Pancreas (tissue), 10 donors: ENCODE measurements around the gene SERGEF. TPM values are rescaled to one million over a fixed set of nuclear protein-coding genes. Genes with fewer than 3 reads are reported as not detected.

Experiments used
- ATAC-seq, 4 donors: fragments of 200-7000 bp; cut with Tn5 transposase; one replicate each; pipeline versions ENCODE4 v1.8.0 to v1.9.1; 2020; ENCODE audit warnings: mild to moderate bottlenecking in 4 of 4, moderate library complexity in 4 of 4
- DNase-seq, 6 donors: peaks; one replicate each; pipeline ENCODE4 v3.0.0-alpha.2; 2020
- FAIRE-seq: peaks from 2 replicates; lab custom pipeline; 2012; peaks lifted over from hg19 to GRCh38; lab: Jason Lieb, UNC
- H3K27ac ChIP-seq, 4 donors: fragments of 200-600 bp; sonication (generic); 1 replicate in 3 of 4; 2 replicates in 1 of 4; pipeline versions ENCODE4 v1.5.0 to v1.8.0; 2020
- H3K27me3 ChIP-seq, 4 donors: fragments of 200-600 bp; one replicate each; pipeline ENCODE4 v1.8.0; 2021
- H3K36me3 ChIP-seq, 3 donors: fragments of 200-600 bp; sonication (generic) in 1 of 3; one replicate each; pipeline versions ENCODE4 v1.5.0 to v1.8.0; 2020 to 2021
- H3K4me1 ChIP-seq, 3 donors: fragments of 200-600 bp; one replicate each; pipeline ENCODE4 v1.8.0; 2021
- H3K4me3 ChIP-seq, 4 donors: fragments of 200-600 bp; sonication (generic) in 2 of 4; one replicate each; pipeline versions ENCODE4 v1.5.0 to v1.8.0; 2020 to 2021
- H3K9me3 ChIP-seq, 4 donors: fragments of 200-600 bp; one replicate each; pipeline ENCODE4 v1.8.0; 2021
- WGBS, 2 donors: extraction: QIAGEN DNeasy Blood & Tissue Kit; methylation state at CpG; one replicate each; pipeline ENCODE4 v1.1.7; 2013; 5-methylcytosine and 5-hydroxymethylcytosine counted together
- intact Hi-C, 3 donors: fragments of 100-400 bp; cut with DNase I; formaldehyde crosslinking; loops; one replicate each; pipeline versions ENCODE4 v1.11.1 to v1.14.2; 2022
- polyA plus RNA-seq, 2 donors: library from polyadenylated mRNA; stranded (reverse); fragments of 200-250 nt; gene quantifications; one replicate each; pipeline ENCODE4 v1.2.3, GENCODE V29; 2013
- total RNA-seq, 6 donors: library from RNA; stranded (reverse); fragmentation: NEBNext Ultra II Directional in 4 of 6; extraction: Animal tissue kit (Norgen Biotek cat#: 25700) in 4 of 6; gene quantifications; one replicate each; pipeline versions ENCODE4 v1.2.1 to v1.2.4, GENCODE V29; 2021 to 2023
- TF ChIP-seq, protein P1 (sequence below), 4 donors: fragments of 200-600 bp; sonication (generic) in 3 of 4; IDR thresholded peaks; one replicate each; pipeline versions ENCODE4 v1.5.0 to v1.8.0; 2021; ENCODE audit warnings: antibody characterized with exemption in 4 of 4
- donor health status: healthy with polysubstance abuse.
- donor health status: DM: no; HTN: no; CAD: no; lungs with moderate emphysema.
- donor health status: DM: no; HTN: no; CAD: no.
- donor health status: control.
- donor health status: control.
- donor health status: Bipolar disorder and iron deficiency.
- donor health status: DM: yes; HTN: yes; CAD: no.
- donor health status: DM: no; HTN: no; CAD: no.
- donor health status: DM: no; HTN: no; CAD: no.
- donor health status: DM: yes; HTN: yes; CAD: no.

Gene SERGEF
- total and polyA plus RNA-seq, 8 donors: 17.8 to 101 (median 24.5) TPM

DNA sequence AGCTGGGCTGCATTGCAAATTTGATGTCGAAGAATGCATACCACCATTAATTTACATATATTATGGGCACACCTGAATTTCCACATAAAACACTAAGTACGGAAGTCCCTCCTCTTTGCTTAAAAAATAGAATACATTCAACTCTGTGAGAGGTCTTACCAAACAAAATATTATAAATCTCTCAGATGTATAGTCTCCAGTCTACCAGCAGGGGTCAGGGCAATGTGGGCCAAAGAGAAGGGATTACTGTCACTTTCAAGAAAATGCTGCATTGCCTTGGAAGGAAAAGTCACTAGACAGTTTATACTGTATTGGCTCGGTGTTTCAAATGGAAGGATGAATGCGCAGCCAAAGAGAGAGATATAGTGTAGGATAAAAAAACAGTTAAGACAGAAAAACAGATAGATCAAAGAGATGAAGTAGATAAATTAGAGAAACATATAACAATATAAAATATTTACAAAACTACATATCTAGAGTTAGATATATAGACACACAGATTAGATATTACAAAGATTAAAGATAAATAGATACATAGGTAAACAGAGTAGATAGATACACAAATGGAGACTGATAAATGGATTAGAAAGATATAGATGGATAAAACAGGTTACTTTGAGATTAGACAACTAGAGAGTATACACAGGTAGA is 20.9 kb downstream of the SERGEF start:
- DNase-seq (peak in 2 of 6 donors; percentile 18 to 37), ATAC-seq (peak; percentile 63 to 92 (median 87)), FAIRE-seq (peak; percentile 92)
- TF ChIP-seq, protein P1, sequence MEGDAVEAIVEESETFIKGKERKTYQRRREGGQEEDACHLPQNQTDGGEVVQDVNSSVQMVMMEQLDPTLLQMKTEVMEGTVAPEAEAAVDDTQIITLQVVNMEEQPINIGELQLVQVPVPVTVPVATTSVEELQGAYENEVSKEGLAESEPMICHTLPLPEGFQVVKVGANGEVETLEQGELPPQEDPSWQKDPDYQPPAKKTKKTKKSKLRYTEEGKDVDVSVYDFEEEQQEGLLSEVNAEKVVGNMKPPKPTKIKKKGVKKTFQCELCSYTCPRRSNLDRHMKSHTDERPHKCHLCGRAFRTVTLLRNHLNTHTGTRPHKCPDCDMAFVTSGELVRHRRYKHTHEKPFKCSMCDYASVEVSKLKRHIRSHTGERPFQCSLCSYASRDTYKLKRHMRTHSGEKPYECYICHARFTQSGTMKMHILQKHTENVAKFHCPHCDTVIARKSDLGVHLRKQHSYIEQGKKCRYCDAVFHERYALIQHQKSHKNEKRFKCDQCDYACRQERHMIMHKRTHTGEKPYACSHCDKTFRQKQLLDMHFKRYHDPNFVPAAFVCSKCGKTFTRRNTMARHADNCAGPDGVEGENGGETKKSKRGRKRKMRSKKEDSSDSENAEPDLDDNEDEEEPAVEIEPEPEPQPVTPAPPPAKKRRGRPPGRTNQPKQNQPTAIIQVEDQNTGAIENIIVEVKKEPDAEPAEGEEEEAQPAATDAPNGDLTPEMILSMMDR (IDR thresholded peaks at IDR 0.05): peak; percentile 33 to 56 (median 52)
- Histone ChIP-seq H3K27me3 (no peaks in the 10 kb centered on the region), H3K9me3 (no peaks in the 10 kb centered on the region), H3K4me3 (no peak overlapping the region), H3K4me1 (no peaks in the 10 kb centered on the region), H3K27ac (no peak overlapping the region), H3K36me3 (peaks cover 0 to 16% (median 3%) of the 10 kb centered on the region in 3 donors)
- 46 to 47% methylated on average over 4 of the region's 4 CpGs for WGBS, 2 donors
- intact Hi-C loops: loop anchor here in 1 of 3 donors (10.0 kb wide), 1 partner anchor 113 kb away; the partner anchor contains the start of gene SAAL1

DNA sequence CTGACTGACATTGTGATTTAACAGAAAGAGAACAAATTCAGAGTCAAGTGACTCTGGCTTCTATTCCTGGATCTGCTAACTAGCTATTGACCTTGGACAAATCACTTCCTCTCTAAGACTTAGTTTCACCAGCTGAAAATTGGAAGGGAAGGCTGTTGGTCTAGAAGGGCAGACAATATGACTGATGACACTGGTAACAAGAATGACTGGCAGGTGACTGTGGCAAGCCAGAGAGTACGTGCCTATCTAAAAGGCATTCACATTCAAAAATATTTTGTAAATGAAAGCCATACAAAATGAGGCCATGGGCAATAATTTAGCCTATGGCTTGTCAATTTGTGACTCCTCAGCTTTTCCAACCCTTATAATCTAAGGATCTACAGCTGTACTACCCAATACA is 23.5 kb downstream of the SERGEF start:
- Histone ChIP-seq H3K4me3 (no peak overlapping the region), H3K27ac (no peak overlapping the region), H3K4me1 (peaks cover 0 to 8% (median 8%) of the 10 kb centered on the region in 3 donors), H3K27me3 (no peaks in the 10 kb centered on the region), H3K9me3 (no peaks in the 10 kb centered on the region), H3K36me3 (peaks cover 0 to 11% (median 3%) of the 10 kb centered on the region in 3 donors)
- TF ChIP-seq, protein P1 (IDR thresholded peaks at IDR 0.05): no peak
- DNase-seq: no peak
- no peak for FAIRE-seq
- ATAC-seq: no peak
- 85% methylated on average over 1 of the region's 1 CpG for WGBS, 2 donors
- intact Hi-C loops: no loop called here

DNA sequence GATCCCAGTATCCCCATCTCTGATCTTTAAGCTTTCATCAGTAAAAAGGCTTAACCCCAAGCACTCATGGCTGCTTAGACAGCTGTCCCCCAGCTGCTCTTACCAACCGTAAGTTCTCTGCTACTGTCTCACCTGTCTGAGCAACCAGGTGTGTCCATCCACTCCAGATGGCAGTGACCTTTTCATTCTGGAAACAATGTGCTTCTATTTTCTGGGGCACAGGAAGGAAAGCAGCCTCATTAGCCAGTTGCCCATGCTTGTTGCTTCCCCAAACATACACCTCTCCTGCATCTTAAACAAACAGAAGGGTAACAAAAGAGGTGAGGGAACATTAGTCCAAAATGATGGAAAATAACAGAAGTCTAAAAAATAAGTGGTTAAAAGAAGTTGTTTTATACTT is 24.4 kb downstream of the SERGEF start:
- no peak overlapping the region for H3K27ac ChIP-seq
- peaks cover 0 to 11% (median 3%) of the 10 kb centered on the region in 3 donors for H3K36me3 ChIP-seq
- no peak for ATAC-seq
- H3K4me3 ChIP-seq: no peak overlapping the region
- no peaks in the 10 kb centered on the region for H3K9me3 ChIP-seq
- 77 to 89% methylated on average over 1 of the region's 1 CpG for WGBS, 2 donors
- intact Hi-C loops: no loop called here
- FAIRE-seq: no peak
- DNase-seq: no peak
- H3K4me1 ChIP-seq: peaks cover 0 to 8% (median 8%) of the 10 kb centered on the region in 3 donors
- TF ChIP-seq, protein P1 (IDR thresholded peaks at IDR 0.05): no peak
- H3K27me3 ChIP-seq: no peaks in the 10 kb centered on the region

DNA sequence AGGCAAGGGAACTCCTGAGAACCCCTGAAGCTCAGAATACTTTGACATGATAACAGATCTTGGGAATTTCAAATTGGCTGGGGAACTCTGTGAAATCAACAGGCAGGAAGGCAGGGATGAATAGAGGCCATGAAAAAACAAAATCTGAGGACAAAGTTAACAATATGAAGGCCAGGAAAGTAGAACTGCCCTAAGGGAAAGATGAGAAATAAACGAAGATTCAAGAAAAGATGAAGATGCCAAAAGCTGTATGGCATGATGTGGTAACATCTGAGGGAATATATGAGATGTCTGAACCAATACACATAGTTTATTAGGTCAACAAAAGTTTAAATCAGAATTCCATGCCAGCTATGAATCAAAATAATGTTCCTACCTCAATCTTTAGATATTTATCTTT is 25.0 kb downstream of the SERGEF start:
- intact Hi-C loops: no loop called here
- H3K27me3 ChIP-seq: no peaks in the 10 kb centered on the region
- ATAC-seq (no peak), FAIRE-seq (no peak), DNase-seq (no peak)
- TF ChIP-seq, protein P1 (IDR thresholded peaks at IDR 0.05): no peak
- H3K9me3 ChIP-seq: no peaks in the 10 kb centered on the region
- 66 to 74% methylated on average over 1 of the region's 1 CpG for WGBS, 2 donors
- H3K36me3 ChIP-seq: peaks cover 0 to 11% (median 0%) of the 10 kb centered on the region in 3 donors
- H3K4me1 ChIP-seq: peaks cover 0 to 8% (median 8%) of the 10 kb centered on the region in 3 donors
- H3K4me3 ChIP-seq: no peak overlapping the region
- H3K27ac ChIP-seq: no peak overlapping the region

DNA sequence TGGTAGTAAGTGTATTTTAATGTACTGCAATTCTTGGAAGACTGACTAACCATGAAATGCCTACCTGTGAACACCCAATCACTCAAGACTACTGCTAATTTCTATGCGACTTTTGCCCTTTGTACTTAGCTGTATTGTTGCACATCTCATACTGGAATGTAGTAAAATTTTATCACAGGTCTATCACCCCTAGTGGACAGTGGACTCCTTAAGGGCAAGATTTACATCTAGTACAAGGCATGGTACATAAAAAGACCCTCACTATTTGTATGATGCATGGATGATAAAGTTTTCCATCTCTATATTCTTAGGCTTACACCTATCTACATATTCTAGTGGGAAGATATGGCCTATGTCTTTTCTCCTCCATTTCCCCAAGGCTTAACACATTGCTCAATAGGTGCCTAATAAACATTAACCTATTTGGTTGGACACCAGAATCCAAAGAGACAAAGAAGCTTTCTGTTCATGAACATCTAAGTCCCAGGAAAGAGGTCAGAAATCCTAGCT is 26.1 kb downstream of the SERGEF start:
- Histone ChIP-seq H3K27me3 (no peaks in the 10 kb centered on the region), H3K4me3 (no peak overlapping the region), H3K9me3 (no peaks in the 10 kb centered on the region), H3K4me1 (peaks cover 0 to 8% (median 8%) of the 10 kb centered on the region in 3 donors), H3K27ac (peak overlapping the region in 1 of 4 donors; percentile 60), H3K36me3 (peaks cover 0 to 11% (median 0%) of the 10 kb centered on the region in 3 donors)
- no peak for DNase-seq
- ATAC-seq: no peak
- intact Hi-C loops: no loop called here
- FAIRE-seq: no peak
- TF ChIP-seq, protein P1 (IDR thresholded peaks at IDR 0.05): no peak
- WGBS, 2 donors: 79 to 86% methylated on average over 1 of the region's 1 CpG
